Psoas muscle (tissue), 8 donors: ENCODE results near the gene AUP1. TPM values are rescaled to one million over a fixed set of nuclear protein-coding genes. Genes with fewer than 3 reads are reported as not detected.

ENCODE experiments used
- ATAC-seq, 4 donors: fragments of 200-7000 bp; cut with Tn5 transposase; one replicate each; pipeline ENCODE4 v1.9.1; 2020; ENCODE audit warnings: moderate library complexity in 3 of 4, mild to moderate bottlenecking in 2 of 4
- DNase-seq, 2 donors: peaks; one replicate each; pipeline ENCODE4 v3.0.0-alpha.2; 2020
- H3K27ac ChIP-seq: fragments of 200-600 bp; one replicate; pipeline ENCODE4 v1.8.0; 2022
- H3K27me3 ChIP-seq, 3 donors: fragments of 200-600 bp in 1 of 3; one replicate each; pipeline versions ENCODE4 v1.6.1 to v1.8.0; 2013 to 2022; ENCODE audit warnings: low read length in 2 of 3, mild to moderate bottlenecking in 2 of 3, moderate library complexity in 1 of 3; ENCODE audit not compliant: insufficient read depth in 3 of 3
- H3K36me3 ChIP-seq, 2 donors: fragments of 200-600 bp in 1 of 2; one replicate each; pipeline versions ENCODE4 v1.6.1 to v1.8.0; 2013 to 2022; ENCODE audit warnings: low read depth in 1 of 2, mild to moderate bottlenecking in 1 of 2, moderate library complexity in 1 of 2; ENCODE audit not compliant: insufficient read depth in 1 of 2
- H3K4me1 ChIP-seq: fragments of 200-600 bp; one replicate; pipeline ENCODE4 v1.8.0; 2022
- H3K4me3 ChIP-seq: fragments of 200-600 bp; one replicate; pipeline ENCODE4 v1.8.0; 2022; ENCODE audit warnings: mild to moderate bottlenecking
- H3K9me3 ChIP-seq: fragments of 200-600 bp; one replicate; pipeline ENCODE4 v1.8.0; 2022
- CTCF ChIP-seq: fragments of 200-600 bp; IDR thresholded peaks from one replicate; pipeline ENCODE4 v1.8.0; 2022; ENCODE audit warnings: antibody characterized with exemption
- WGBS, 3 donors: extraction: QIAGEN DNeasy Blood & Tissue Kit; methylation state at CpG; one replicate each; pipeline versions ENCODE4 v1.1.6 to v1.1.7; 2013; 5-methylcytosine and 5-hydroxymethylcytosine counted together
- intact Hi-C, 2 donors: fragments of 100-400 bp; cut with DNase I; formaldehyde crosslinking; loops; one replicate each; pipeline versions ENCODE4 v1.11.0 to v1.14.2; 2022
- polyA plus RNA-seq, 3 donors: library from polyadenylated mRNA; stranded (reverse); fragments of 200-250 nt; gene quantifications; one replicate each; pipeline ENCODE4 v1.2.3, GENCODE V29; 2013
- total RNA-seq, 4 donors: library from RNA; stranded (reverse); fragmentation: NEBNext Ultra II Directional in 2 of 4; extraction: Animal tissue kit (Norgen Biotek cat#: 25700) in 2 of 4; gene quantifications; one replicate each; pipeline versions ENCODE4 v1.2.1 to v1.2.4, GENCODE V29; 2021 to 2023
- donor health status: healthy with polysubstance abuse.
- donor health status: DM: no; HTN: no; CAD: no; lungs with moderate emphysema.
- donor health status: Bipolar disorder and iron deficiency.
- donor health status: healthy.
- donor health status: DM: yes; HTN: yes; CAD: no.
- donor health status: DM: no; HTN: no; CAD: no.
- donor health status: DM: no; HTN: no; CAD: no.
- donor health status: DM: yes; HTN: yes; CAD: no.

The AUP1 gene
- total and polyA plus RNA-seq, 7 donors: 56.0 to 205 (median 94.7) TPM

GRCh38 chr2:74525717-74526648 is 3.5 kb downstream of the AUP1 start, which contains the start of gene DQX1:
TSS of gene DQX1 (minus strand) at chr2:74526231. CDS start at chr2:74525729, 502 bp downstream.
- no peak for ATAC-seq
- 85 to 89% (median 88%) methylated on average over 11 of the region's 11 CpGs for WGBS, 3 donors

GRCh38 chr2:74524955-74525716 is 4.4 kb downstream of the AUP1 start:
- Histone ChIP-seq H3K4me3 (no peak overlapping the region), H3K36me3 (peaks cover 8 to 31% of the 10 kb centered on the region in 2 donors), H3K4me1 (peaks cover 7% of the 10 kb centered on the region), H3K9me3 (no peaks in the 10 kb centered on the region), H3K27me3 (peaks cover 0 to 6% (median 0%) of the 10 kb centered on the region in 3 donors), H3K27ac (no peak overlapping the region)
- no peak for ATAC-seq
- no peak for DNase-seq
- 89 to 90% (median 90%) methylated on average over 10 of the region's 10 CpGs for whole genome bisulfite sequencing, 3 donors
- intact Hi-C loops: no loop called here
- no peak for TF ChIP-seq CTCF

More at GRCh38 chr2:74525717-74526648, 3.5 kb downstream of the AUP1 start, which contains the start of gene DQX1:
- no peak for TF ChIP-seq CTCF
- Histone ChIP-seq H3K9me3 (no peaks in the 10 kb centered on the region), H3K27ac (no peak within 1 kb of the TSS), H3K27me3 (no peaks in the 10 kb centered on the region), H3K4me3 (no peak within 1 kb of the TSS), H3K36me3 (peaks cover 8 to 33% of the 10 kb centered on the region in 2 donors), H3K4me1 (peaks cover 12% of the 10 kb centered on the region)
- intact Hi-C loops: no loop called here
- DNase-seq: no peak

GRCh38 chr2:74524005-74524404 is 5.5 kb downstream of the AUP1 start:
- DNase-seq: no peak
- Histone ChIP-seq H3K4me1 (peaks cover 7% of the 10 kb centered on the region), H3K4me3 (no peak overlapping the region), H3K27ac (no peak overlapping the region), H3K36me3 (peaks cover 8 to 31% of the 10 kb centered on the region in 2 donors), H3K9me3 (no peaks in the 10 kb centered on the region), H3K27me3 (peaks cover 0 to 16% (median 4%) of the 10 kb centered on the region in 3 donors)
- no peak for TF ChIP-seq CTCF
- WGBS, 3 donors: 78 to 83% (median 83%) methylated on average over 9 of the region's 9 CpGs
- no peak for ATAC-seq
- intact Hi-C loops: no loop called here

- Histone ChIP-seq H3K4me3 (no peak overlapping the region), H3K36me3 (peaks cover 8 to 23% of the 10 kb centered on the region in 2 donors), H3K27ac (no peak overlapping the region), H3K4me1 (no peaks in the 10 kb centered on the region), H3K27me3 (peaks cover 0 to 31% (median 6%) of the 10 kb centered on the region in 3 donors), H3K9me3 (no peaks in the 10 kb centered on the region)
- DNase-seq (no peak), ATAC-seq (no peak)
- intact Hi-C loops: no loop called here
- TF ChIP-seq CTCF: no peak
- WGBS, 3 donors: 64 to 75% (median 72%) methylated on average over 3 of the region's 3 CpGs
Measured at GRCh38 chr2:74522516-74522915, 7.0 kb downstream of the AUP1 start.
